ENCODE results near the gene ENTPD2.

The ENTPD2 gene

DNA sequence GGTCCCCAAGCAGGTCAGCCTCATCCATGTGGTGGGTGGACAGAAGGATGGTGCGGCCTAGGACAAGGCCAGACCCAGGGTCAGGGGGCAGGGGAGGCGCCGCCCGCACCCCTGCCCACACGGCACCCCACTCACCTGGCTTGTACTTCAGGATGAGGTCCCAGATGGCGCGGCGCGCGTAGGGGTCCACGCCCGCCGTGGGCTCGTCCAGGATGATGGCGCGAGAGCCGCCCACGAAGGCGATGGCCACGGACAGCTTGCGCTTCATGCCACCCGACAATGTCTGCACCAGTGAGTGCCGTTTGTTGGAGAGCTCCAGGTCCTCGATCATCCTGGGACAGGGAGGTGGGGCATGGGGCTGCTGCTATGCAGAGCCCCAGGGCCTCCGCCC is 38.3 kb downstream of the ENTPD2 start:
- no peak for ATAC-seq
- no peaks in the 10 kb centered on the region for H3K9me3 Mint-ChIP-seq
- no peak overlapping the region for H3K27ac Mint-ChIP-seq
- no peak for DNase-seq
- H3K4me3 Mint-ChIP-seq, result no peak overlapping the region
- no peaks in the 10 kb centered on the region for H3K36me3 Mint-ChIP-seq (ENCODE audit: low read depth)
- no peaks in the 10 kb centered on the region for H3K27me3 Mint-ChIP-seq
- no peaks in the 10 kb centered on the region for H3K4me1 Mint-ChIP-seq

DNA sequence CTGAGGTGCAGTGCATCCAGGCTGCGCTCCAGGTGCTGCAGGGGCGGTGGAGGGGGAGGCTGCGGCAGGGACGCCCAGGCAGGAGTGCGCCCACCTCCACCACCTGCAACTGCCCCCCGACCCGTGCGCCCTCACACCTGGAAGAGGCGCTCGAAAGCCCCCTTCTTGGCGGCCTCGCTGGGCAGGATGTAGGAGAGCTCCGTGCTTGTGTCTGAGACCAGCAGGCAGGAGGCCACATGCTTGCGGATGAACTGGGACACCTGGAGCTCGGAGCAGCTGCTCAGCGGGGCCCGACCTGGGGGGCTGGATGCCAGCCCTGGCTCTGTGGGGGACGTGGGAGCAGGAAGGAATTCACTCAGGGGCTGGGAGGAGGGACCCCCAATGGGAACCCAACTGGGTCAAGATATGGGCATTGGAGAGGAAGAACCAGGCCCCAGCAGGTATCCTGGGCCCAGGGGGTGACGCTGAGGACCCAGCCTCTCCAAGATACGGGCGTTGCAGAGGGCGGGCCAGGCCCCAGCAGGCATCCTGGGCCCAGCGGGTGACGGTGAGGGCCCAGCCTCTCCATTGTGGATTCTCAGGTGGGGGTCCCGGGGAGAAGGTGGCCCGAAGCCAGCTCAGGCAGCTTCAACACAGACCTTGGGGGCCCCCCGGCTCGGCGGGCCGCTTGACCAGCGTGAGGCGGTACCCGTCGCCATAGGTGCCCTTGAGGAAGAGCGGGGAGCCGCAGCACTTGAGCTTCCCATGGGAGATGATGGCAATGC is 38.9 kb downstream of the ENTPD2 start:
- H3K4me1 Mint-ChIP-seq, result no peaks in the 10 kb centered on the region
- DNase-seq (no peak), ATAC-seq (no peak)
- H3K4me3 Mint-ChIP-seq, result no peak overlapping the region
- H3K27ac Mint-ChIP-seq, result no peak overlapping the region
- no peaks in the 10 kb centered on the region for H3K36me3 Mint-ChIP-seq (ENCODE audit: low read depth)
- H3K9me3 Mint-ChIP-seq, result no peaks in the 10 kb centered on the region
- H3K27me3 Mint-ChIP-seq, result no peaks in the 10 kb centered on the region

DNA sequence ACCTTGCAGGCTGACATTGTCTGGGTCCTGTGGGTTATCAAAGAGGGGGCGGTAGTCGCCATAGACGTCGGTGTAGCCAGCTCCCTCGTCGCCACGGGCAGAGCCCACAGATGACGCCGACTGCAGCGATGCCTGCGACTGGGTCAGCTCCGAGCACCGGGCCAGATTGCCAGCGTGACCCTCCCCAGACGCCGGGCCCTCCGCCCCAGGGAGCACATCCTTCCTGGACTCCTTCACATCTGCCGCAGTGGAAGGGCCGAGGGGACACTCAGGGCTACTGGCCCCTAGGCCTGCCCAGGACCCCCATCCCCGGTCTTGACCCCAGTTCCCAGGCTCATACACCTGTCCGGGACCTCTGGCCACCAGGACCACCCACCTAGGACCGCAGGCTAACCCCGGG is 39.7 kb downstream of the ENTPD2 start:
- ATAC-seq, result no peak
- DNase-seq, result no peak
- Mint-ChIP-seq H3K36me3 (ENCODE audit: low read depth) (no peaks in the 10 kb centered on the region), H3K9me3 (no peaks in the 10 kb centered on the region), H3K4me3 (no peak overlapping the region), H3K4me1 (no peaks in the 10 kb centered on the region), H3K27me3 (no peaks in the 10 kb centered on the region), H3K27ac (no peak overlapping the region)

DNA sequence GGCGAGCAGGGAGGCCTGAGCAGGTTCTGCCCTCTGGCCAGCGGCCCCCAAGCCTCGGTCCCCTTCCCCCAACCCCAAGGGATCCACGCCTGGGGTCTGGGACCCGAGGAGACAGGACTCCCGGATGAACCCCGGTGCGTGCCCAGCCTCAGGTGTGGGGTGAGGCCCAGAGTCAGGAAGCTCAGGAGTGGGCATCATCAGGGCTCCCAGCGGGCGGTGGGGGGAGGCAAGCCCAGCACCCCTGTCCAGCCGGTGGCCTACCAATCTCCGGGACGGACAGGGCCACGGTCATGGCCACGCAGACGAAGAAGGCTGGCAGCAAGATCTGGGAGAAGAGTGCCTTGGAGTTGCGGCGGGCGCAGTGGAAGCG is 40.3 kb downstream of the ENTPD2 start:
- Mint-ChIP-seq H3K27me3 (no peaks in the 10 kb centered on the region), H3K9me3 (no peaks in the 10 kb centered on the region), H3K4me3 (no peak overlapping the region), H3K36me3 (ENCODE audit: low read depth) (no peaks in the 10 kb centered on the region), H3K4me1 (no peaks in the 10 kb centered on the region), H3K27ac (no peak overlapping the region)
- ATAC-seq (no peak), DNase-seq (no peak)

DNA sequence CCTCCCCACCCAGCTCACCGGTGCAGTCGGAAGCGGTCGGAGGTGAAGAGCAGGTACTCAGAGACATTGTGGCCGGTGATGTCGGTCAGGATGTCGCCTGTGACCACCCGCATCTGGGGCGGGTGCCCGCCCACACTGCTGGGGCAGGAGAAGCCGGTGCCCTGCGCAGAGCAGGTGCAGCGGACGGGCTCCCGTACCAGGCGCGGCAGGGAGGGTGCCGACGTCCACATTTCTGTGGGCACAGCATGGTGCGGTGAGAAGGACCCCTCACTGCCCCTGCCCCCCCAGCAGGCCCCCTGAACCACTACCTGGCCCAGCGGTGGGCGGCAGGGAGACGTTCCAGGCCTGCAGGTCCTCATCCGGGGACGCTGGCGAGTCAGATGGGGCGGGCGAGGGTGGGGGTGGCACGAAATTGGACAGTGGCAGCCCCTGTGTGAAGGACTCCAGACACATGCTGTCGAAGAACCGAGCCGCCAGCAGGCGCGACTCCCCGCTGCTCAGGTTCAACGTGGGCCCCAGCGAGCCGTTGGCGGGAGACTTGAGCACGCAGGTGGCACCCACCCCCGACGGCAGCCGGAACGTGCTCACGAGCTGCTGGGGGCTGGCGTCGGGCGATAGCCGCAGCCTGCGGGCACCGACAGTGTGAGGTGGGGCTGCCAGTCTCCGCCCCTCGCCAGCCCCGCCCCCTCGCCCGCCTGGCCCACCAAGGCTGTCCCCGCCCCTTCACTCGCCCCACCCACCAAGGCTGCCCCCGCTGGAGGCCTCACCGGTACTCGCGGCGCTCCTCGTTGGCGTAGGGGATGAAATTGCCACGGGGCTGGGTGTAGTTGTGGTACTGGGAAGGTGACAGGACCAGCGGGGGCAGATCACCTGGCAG is 40.9 kb downstream of the ENTPD2 start:
- no peaks in the 10 kb centered on the region for H3K36me3 Mint-ChIP-seq (ENCODE audit: low read depth)
- no peak overlapping the region for H3K27ac Mint-ChIP-seq

DNA sequence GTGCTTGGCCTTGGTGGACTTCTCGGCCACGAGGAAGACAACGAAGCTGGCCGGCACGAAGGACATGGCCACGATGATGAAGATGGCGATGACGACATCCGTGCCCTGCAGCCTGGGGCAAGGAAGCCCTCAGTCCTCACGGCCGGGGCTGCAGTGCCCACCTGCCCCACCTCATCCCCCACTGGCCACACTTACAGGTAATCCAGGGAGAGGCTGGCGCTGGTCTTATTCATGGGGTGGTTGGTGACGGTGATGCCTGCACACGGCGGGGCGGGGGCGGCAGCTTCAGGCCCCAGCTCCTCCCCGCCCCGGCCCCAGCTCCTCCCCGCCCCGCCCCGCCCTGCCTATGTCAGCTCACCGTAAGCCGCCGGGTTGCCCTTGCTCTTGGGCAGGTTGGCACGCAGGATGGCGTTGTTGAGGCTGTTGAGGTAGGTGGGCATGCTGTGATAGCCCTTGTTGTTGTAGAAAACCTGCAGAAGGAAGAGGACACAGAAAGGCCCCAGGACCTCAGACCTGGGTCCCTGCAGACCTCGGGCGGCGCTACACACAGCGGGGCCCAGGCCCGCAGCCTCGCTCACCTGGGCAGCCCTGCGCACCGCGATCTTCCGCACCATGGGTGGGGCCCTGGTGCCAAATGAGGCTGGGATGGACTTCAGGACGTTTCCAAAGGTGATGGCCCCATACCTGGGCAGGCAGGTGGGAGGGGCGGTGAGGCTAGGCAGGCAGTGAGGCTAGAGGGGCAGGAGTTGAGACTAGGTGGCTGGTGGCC is 41.8 kb downstream of the ENTPD2 start:
- Mint-ChIP-seq H3K27me3 (no peaks in the 10 kb centered on the region), H3K36me3 (ENCODE audit: low read depth) (no peaks in the 10 kb centered on the region), H3K4me3 (no peak overlapping the region), H3K4me1 (no peaks in the 10 kb centered on the region), H3K27ac (no peak overlapping the region), H3K9me3 (no peaks in the 10 kb centered on the region)
- ATAC-seq, result no peak
- no peak for DNase-seq

More for the DNA sequence above, 40.9 kb downstream of the ENTPD2 start:
- Mint-ChIP-seq H3K4me1 (no peaks in the 10 kb centered on the region), H3K9me3 (no peaks in the 10 kb centered on the region), H3K4me3 (no peak overlapping the region), H3K27me3 (no peaks in the 10 kb centered on the region)
- DNase-seq, result no peak
- ATAC-seq, result no peak

DNA sequence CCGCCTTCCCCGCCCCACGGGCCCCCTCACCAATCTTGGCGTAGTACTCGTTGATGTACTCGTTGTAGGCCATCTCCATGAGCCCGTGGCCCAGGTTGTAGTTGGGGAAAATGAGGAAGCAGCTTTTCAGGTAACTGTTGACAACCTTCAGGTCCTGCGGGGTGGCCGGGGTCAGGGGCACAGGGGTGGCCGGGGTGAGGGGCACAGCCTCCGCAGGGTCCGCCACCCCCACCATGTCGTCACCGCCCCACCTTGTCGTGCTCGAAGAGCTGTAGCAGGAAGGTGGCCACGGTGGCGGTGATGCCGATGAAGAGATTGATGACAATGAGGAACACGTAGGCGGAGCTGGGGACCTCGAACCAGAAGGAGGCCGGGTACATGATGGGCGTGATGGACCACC is 42.7 kb downstream of the ENTPD2 start:
- no peak overlapping the region for H3K4me3 Mint-ChIP-seq
- H3K9me3 Mint-ChIP-seq, result no peaks in the 10 kb centered on the region
- peaks cover 5% of the 10 kb centered on the region for H3K4me1 Mint-ChIP-seq
- H3K36me3 Mint-ChIP-seq (ENCODE audit: low read depth), result no peaks in the 10 kb centered on the region
- H3K27ac Mint-ChIP-seq, result no peak overlapping the region
- DNase-seq (no peak), ATAC-seq (no peak)
- H3K27me3 Mint-ChIP-seq, result no peaks in the 10 kb centered on the region

DNA sequence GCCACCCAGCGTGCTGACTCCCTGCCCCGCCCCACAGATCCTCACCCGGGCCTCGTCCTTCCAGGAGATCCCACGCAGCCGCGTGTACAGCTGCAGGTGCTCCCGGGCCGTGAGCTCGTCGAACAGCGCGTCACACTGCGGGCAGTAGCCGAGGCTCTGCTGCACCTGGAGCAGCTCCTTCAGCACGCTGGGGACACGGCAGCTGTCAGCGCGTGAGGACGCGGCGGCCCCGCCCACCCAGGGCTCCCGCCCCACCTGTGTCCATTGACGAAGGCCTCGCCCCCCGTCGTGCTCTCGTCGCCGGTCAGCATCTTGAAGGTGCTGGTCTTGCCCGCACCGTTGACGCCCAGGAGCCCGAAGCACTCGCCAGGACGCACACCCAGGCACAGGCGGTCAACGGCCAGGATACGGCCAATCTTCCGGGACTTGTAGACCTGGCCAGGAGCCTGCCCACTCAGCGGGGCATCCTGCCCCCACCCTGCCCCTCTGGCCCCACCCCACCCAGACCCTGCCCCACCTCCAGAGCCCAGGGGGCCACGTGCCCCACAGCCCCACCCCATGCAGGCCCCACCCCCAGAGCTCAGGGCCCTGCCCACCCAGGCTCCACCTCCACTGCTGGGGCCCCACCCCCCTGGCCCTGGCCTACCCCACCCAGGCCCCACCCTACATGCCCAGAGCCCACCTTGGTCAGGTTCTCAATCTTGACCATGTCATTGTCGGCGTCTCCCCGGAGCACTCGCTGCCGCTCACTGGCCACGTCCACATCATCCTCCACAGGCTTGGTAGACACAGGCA is 43.7 kb downstream of the ENTPD2 start:
- Mint-ChIP-seq H3K4me3 (no peak overlapping the region), H3K36me3 (ENCODE audit: low read depth) (no peaks in the 10 kb centered on the region), H3K27ac (no peak overlapping the region), H3K27me3 (no peaks in the 10 kb centered on the region), H3K4me1 (peaks cover 9% of the 10 kb centered on the region), H3K9me3 (no peaks in the 10 kb centered on the region)
- DNase-seq (no peak), ATAC-seq (no peak)

DNA sequence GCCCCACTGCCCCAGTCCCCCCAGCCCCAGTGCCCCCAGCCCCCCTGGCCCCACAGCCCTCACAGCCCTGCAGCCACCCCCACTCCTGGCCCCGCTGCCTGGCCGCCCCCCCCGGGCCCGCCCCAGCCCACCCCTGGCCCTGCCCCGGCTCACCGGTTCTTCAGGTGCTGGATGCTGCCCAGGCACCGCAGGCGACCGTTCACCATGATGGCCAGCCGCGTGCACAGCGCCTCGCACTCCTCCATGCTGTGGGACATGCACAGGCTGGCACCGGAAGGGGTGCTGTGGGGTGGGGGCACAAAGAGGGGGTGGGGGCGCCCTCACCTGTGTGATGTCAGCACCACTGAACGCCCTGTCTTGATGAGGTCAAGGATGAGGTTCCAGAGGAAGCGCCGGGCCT is 44.6 kb downstream of the ENTPD2 start:
- no peak overlapping the region for H3K27ac Mint-ChIP-seq
- DNase-seq, result no peak
- no peak overlapping the region for H3K4me3 Mint-ChIP-seq
- no peaks in the 10 kb centered on the region for H3K36me3 Mint-ChIP-seq (ENCODE audit: low read depth)
- no peaks in the 10 kb centered on the region for H3K27me3 Mint-ChIP-seq
- no peaks in the 10 kb centered on the region for H3K9me3 Mint-ChIP-seq
- peaks cover 14% of the 10 kb centered on the region for H3K4me1 Mint-ChIP-seq
- ATAC-seq, result no peak

DNA sequence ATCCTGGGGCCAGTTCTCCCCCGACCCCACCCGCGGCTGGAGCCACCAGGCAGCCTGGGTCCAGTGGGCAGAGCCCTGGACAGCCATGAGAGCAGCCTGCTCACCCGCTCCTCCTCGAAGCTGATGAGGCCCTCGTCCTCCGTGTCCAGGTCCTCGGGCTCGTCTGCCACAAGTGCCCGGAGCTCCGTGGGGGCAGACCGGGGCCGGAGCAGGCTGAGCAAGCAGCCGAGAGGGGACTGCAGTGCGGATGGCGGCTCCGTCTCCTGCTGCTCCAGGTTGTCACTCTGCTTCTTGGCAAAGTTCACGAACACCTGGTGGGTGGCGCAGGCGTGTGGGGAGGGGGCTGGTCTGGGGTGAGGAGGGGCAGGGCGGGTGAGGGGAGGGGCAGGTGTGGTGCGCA is 45.5 kb downstream of the ENTPD2 start:
- Mint-ChIP-seq H3K27me3 (no peaks in the 10 kb centered on the region), H3K4me1 (peaks cover 14% of the 10 kb centered on the region), H3K36me3 (ENCODE audit: low read depth) (no peaks in the 10 kb centered on the region), H3K27ac (no peak overlapping the region), H3K9me3 (no peaks in the 10 kb centered on the region), H3K4me3 (no peak overlapping the region)
- ATAC-seq (no peak), DNase-seq (no peak)

DNA sequence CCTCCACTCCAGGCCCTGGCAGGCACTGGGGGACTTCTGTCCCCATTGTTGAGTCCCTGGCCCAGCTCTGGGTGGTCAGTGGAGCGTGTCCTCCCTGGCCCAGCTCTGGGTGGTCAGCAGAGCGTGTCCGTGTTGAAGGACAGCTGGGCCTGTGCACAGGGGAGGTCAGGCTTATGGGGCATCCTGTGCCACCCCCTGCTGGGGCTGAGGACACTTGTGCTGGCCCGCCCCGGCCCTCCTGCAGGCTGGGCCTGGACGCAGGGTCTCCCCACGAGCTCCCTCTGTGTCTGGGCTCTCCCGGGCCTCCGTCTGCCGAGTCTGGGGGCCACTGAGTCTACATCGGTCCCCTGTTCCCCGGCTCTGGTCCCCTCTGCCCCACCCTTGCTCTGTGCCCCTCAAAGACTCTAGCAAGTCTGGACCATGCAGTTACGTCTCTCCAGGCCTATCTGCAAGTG is 46.0 kb downstream of the ENTPD2 start:
- no peaks in the 10 kb centered on the region for H3K36me3 Mint-ChIP-seq (ENCODE audit: low read depth)
- DNase-seq (no peak), ATAC-seq (no peak)
- H3K4me3 Mint-ChIP-seq, result no peak overlapping the region
- peaks cover 14% of the 10 kb centered on the region for H3K4me1 Mint-ChIP-seq
- no peaks in the 10 kb centered on the region for H3K9me3 Mint-ChIP-seq
- H3K27me3 Mint-ChIP-seq, result no peaks in the 10 kb centered on the region
- no peak overlapping the region for H3K27ac Mint-ChIP-seq

DNA sequence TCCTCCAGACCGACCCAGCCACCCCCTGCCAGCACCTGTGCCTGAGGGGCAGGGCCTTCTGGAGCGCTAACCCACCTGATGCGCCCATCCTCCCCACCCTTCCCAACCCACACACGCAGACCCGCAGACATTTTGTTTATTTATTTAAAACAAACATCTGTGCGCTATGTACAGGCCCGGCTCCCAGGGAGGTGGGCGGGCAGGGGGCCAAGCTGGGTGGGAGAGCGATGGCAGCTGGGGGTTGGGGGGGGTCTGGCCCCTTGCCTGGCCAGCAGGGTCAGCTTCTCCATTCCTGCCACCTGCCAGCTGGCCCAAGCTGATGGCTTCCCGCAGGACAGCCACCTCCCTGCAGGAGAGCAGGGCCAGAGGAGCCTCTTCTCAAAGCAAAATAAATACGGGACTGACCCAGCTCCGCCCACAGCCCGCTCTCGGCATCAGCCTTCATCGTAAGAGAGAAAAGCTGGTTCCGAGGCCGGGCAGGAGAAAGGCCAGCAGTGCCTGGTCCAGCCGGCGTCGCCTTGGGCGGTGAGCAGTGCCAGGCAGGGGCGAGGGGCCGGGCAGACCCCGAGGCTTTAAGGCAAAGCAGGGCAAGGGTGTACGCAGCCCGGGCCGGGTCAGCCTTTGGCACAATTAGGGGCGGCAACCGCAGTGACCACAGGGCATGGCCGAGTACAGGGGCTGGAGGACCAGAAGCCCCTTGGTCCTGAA is 46.6 kb downstream of the ENTPD2 start:
- Mint-ChIP-seq H3K4me3 (no peak overlapping the region), H3K27ac (no peak overlapping the region), H3K27me3 (no peaks in the 10 kb centered on the region), H3K4me1 (peaks cover 14% of the 10 kb centered on the region), H3K36me3 (ENCODE audit: low read depth) (no peaks in the 10 kb centered on the region), H3K9me3 (no peaks in the 10 kb centered on the region)
- ATAC-seq (no peak), DNase-seq (no peak)

DNA sequence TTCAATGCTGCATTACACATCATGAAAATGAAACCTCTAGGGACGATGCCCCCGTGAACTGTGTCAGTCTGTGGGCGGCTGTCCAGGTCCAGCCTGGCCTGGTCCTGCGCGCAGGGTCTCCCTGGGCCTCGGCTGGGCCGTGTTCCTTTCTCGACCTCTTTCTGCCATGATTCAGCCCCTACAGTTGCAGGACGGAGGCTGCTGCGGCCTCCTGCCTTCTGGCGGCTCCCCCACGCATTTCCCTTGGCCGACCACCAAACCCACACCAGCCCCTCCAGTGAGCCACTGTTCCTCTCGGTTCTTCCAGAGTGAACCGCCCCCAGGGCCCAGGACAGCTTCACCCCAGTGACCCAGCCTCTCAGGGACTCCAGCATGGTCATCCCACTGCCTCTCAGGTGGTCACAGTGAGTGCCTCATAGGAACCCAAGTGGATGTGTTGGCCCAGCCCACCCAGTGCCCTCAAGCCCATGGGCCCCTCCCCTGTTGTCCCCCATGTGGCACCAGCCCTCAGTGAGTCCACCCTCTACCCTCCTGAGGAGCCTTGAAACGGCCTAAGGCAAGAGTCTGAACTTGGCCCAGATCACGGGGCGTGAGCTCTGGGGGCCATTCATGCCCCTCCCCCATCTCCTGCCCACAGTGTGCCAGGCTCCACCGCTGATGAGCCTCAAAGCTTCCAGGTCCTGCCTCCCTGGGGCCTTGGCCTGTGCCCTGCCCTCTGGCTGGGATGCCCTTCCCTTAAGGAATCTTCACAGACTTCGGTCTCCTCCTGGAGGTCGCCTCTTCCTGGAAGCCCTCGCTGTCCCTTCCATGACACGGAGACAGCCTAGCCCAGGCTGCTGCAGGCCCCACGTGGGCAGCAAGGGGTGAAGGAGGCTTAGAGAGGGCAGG is 47.5 kb downstream of the ENTPD2 start:
- Mint-ChIP-seq H3K9me3 (no peaks in the 10 kb centered on the region), H3K36me3 (ENCODE audit: low read depth) (no peaks in the 10 kb centered on the region), H3K27me3 (no peaks in the 10 kb centered on the region), H3K27ac (no peak overlapping the region), H3K4me3 (no peak overlapping the region), H3K4me1 (peaks cover 14% of the 10 kb centered on the region)
- peak; percentile 45 for DNase-seq
- ATAC-seq, result peak; percentile 44
